Measurements from ENCODE around the gene MYH11. TPM values are rescaled to one million over a fixed set of nuclear protein-coding genes. Genes with fewer than 3 reads are reported as not detected.

MYH11 gene
- total and polyA plus RNA-seq, 2 of the 13 experiments (the other 11 are each of a cell fraction or from before 2014, with no cell fraction given), result not detected

DNA sequence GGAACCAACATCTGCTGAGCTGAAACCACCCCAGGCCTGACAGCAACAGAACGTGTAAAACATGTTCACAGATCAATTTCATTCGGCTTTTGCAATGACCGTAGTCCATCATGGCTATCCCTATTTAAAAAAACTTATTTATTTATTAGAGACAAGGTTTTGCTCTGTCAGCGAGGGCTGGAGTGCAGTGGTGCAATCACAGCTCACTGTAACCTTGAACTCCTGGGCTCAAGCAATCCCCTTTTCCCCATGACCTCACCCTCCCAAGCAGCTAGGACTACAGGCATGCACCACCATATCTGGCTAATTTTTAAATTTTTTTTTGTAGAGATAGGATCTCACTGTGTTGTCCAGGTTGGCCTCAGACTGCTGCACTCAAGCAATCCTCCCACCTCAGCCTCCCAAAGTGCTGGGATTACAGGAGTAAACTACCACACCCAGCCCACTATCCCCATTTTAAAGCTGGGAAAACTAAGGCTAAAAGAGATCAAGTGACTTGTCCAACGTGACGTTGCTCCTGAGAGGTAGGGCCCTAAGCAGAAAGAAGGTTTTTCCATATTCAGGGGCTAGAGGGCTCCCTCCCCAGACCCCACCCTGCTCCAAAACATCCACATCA lies 77.7 kb downstream of the MYH11 start (continued):
- TF ChIP-seq TRIM24 (CRISPR knock-in tag; IDR thresholded peaks at IDR 0.05) (0 out of 2 replicates have a peak, but pooled peaks have one; percentile 50), ZNF367 (CRISPR knock-in tag; IDR thresholded peaks at IDR 0.05; ENCODE audit: borderline replicate concordance) (no peak), CEBPB (IDR thresholded peaks at IDR 0.05; ENCODE audit: borderline replicate concordance, low read depth, low read length) (peak; percentile 85), ZNF121 (CRISPR knock-in tag; IDR thresholded peaks at IDR 0.05) (peak; percentile 83), ZNF543 (CRISPR knock-in tag; IDR thresholded peaks at IDR 0.05) (no peak), ZMYM3 (CRISPR knock-in tag; IDR thresholded peaks at IDR 0.05) (peak; percentile 51; the same call in 1 of the 2 replicates), MAFK (conservative IDR thresholded peaks at IDR 0.05 in 1 of 2, IDR thresholded peaks at IDR 0.05 in 1 of 2; ENCODE audit: low read length in 2 of 2) (0 out of 4 replicates have a peak, but pooled peaks have one; percentile 1 to 5), SIX4 (CRISPR knock-in tag; IDR thresholded peaks at IDR 0.05) (no peak), RARA (CRISPR knock-in tag; IDR thresholded peaks at IDR 0.05) (peak; percentile 52; the same call in 1 of the 2 replicates), MEIS1 (CRISPR knock-in tag; IDR thresholded peaks at IDR 0.05; ENCODE audit: borderline replicate concordance) (no peak), ZKSCAN8 (CRISPR knock-in tag; IDR thresholded peaks at IDR 0.05; ENCODE audit: borderline replicate concordance) (no peak), ZNF446 (CRISPR knock-in tag; IDR thresholded peaks at IDR 0.05) (0 out of 2 replicates have a peak, but pooled peaks have one; percentile 19)
- TF ChIP-seq, protein P1, sequence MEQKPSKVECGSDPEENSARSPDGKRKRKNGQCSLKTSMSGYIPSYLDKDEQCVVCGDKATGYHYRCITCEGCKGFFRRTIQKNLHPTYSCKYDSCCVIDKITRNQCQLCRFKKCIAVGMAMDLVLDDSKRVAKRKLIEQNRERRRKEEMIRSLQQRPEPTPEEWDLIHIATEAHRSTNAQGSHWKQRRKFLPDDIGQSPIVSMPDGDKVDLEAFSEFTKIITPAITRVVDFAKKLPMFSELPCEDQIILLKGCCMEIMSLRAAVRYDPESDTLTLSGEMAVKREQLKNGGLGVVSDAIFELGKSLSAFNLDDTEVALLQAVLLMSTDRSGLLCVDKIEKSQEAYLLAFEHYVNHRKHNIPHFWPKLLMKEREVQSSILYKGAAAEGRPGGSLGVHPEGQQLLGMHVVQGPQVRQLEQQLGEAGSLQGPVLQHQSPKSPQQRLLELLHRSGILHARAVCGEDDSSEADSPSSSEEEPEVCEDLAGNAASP (CRISPR knock-in tag; IDR thresholded peaks at IDR 0.05; ENCODE audit: borderline replicate concordance), result no peak
- TF ChIP-seq, protein P2, sequence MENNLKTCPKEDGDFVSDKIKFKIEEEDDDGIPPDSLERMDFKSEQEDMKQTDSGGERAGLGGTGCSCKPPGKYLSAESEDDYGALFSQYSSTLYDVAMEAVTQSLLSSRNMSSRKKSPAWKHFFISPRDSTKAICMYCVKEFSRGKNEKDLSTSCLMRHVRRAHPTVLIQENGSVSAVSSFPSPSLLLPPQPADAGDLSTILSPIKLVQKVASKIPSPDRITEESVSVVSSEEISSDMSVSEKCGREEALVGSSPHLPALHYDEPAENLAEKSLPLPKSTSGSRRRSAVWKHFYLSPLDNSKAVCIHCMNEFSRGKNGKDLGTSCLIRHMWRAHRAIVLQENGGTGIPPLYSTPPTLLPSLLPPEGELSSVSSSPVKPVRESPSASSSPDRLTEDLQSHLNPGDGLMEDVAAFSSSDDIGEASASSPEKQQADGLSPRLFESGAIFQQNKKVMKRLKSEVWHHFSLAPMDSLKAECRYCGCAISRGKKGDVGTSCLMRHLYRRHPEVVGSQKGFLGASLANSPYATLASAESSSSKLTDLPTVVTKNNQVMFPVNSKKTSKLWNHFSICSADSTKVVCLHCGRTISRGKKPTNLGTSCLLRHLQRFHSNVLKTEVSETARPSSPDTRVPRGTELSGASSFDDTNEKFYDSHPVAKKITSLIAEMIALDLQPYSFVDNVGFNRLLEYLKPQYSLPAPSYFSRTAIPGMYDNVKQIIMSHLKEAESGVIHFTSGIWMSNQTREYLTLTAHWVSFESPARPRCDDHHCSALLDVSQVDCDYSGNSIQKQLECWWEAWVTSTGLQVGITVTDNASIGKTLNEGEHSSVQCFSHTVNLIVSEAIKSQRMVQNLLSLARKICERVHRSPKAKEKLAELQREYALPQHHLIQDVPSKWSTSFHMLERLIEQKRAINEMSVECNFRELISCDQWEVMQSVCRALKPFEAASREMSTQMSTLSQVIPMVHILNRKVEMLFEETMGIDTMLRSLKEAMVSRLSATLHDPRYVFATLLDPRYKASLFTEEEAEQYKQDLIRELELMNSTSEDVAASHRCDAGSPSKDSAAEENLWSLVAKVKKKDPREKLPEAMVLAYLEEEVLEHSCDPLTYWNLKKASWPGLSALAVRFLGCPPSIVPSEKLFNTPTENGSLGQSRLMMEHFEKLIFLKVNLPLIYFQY (CRISPR knock-in tag; IDR thresholded peaks at IDR 0.05; ENCODE audit: borderline replicate concordance), result no peak
- TF ChIP-seq, protein P3, sequence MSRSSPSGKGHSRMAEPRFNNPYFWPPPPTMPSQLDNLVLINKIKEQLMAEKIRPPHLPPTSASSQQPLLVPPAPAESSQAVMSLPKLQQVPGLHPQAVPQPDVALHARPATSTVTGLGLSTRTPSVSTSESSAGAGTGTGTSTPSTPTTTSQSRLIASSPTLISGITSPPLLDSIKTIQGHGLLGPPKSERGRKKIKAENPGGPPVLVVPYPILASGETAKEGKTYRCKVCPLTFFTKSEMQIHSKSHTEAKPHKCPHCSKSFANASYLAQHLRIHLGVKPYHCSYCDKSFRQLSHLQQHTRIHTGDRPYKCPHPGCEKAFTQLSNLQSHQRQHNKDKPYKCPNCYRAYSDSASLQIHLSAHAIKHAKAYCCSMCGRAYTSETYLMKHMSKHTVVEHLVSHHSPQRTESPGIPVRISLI (CRISPR knock-in tag; IDR thresholded peaks at IDR 0.05; ENCODE audit: borderline replicate concordance), result peak; percentile 57

All from HepG2 (cell line).